ENCODE data around the gene CSKMT.
"Not testable (repeated sequence)": the region's sequence is repeated elsewhere in the genome, so short reads cannot be mapped to it uniquely, and the experiment has no call there.

CSKMT gene

GRCh38 chr11:62656796-62657429 lies 8.2 kb upstream of the CSKMT start:
- no peak for DNase-seq

GRCh38 chr11:62664405-62665074 lies 572 bp upstream of the CSKMT start:
- peak in 1 of 2 donors; percentile 48 for DNase-seq

- DNase-seq: no peak
Observed at GRCh38 chr11:62665599-62666258, 617 bp downstream of the CSKMT start.

GRCh38 chr11:62666259-62666926 lies 1.3 kb downstream of the CSKMT start:
- DNase-seq: no peak

- no peak for DNase-seq
Observed at GRCh38 chr11:62667460-62667859, 2.3 kb downstream of the CSKMT start.

- DNase-seq: no peak
Observed at GRCh38 chr11:62669420-62670161, 4.5 kb downstream of the CSKMT start.

- DNase-seq: no peak
Observed at GRCh38 chr11:62671236-62671607, 6.1 kb downstream of the CSKMT start.

GRCh38 chr11:62671608-62672389 lies 6.7 kb downstream of the CSKMT start, which contains the start of the genes LBHD1 and UQCC3:
Gene LBHD1, minus strand, starts transcription at chr11:62672267. Its CDS starts 2,236 bp downstream, at chr11:62670031.
Gene UQCC3, plus strand, starts transcription at chr11:62671673. Its CDS starts 73 bp downstream, at chr11:62671746.
- peak; percentile 74 to 80 for DNase-seq

GRCh38 chr11:62673196-62673525 lies 8.0 kb downstream of the CSKMT start:
- DNase-seq: no peak

- not testable (repeated sequence) for DNase-seq
Observed at GRCh38 chr11:62675415-62675814, 10.3 kb downstream of the CSKMT start.

- DNase-seq: no peak
Observed at GRCh38 chr11:62676698-62677097, 11.6 kb downstream of the CSKMT start.

GRCh38 chr11:62677156-62677555 lies 12.0 kb downstream of the CSKMT start:
- no peak for DNase-seq

- DNase-seq: no peak
Observed at GRCh38 chr11:62677714-62678113, 12.6 kb downstream of the CSKMT start.

- DNase-seq: no peak
Observed at GRCh38 chr11:62678433-62678769, 13.3 kb downstream of the CSKMT start.

- DNase-seq: peak; percentile 80 to 82
Observed at GRCh38 chr11:62678770-62679696, 13.9 kb downstream of the CSKMT start, which contains the start of gene UBXN1. Gene UBXN1, minus strand, starts transcription at chr11:62679073. Its CDS starts 150 bp downstream, at chr11:62678923.

GRCh38 chr11:62680825-62681240 lies 15.7 kb downstream of the CSKMT start:
- peak in 1 of 2 donors; percentile 25 for DNase-seq

- no peak for DNase-seq
Observed at GRCh38 chr11:62682518-62682917, 17.4 kb downstream of the CSKMT start.

- DNase-seq: no peak
Observed at GRCh38 chr11:62687508-62688396, 22.6 kb downstream of the CSKMT start.

GRCh38 chr11:62688491-62688890 lies 23.4 kb downstream of the CSKMT start:
- DNase-seq: no peak
